ENCODE results near the gene COX7A2.
A peak's percentile ranks its signal among the peaks of the same experiment; 100 is the strongest.

COX7A2 gene

GRCh38 chr6:75262716-75263400, 19.3 kb upstream of the COX7A2 start:
- no peak overlapping the region for H3K18ac ChIP-seq (ENCODE audit: low read depth in 1 of 2, low read length in 2 of 2)
- H4K8ac ChIP-seq (ENCODE audit: low read length): no peak overlapping the region
- no peak overlapping the region for H2BK15ac ChIP-seq (ENCODE audit: low read depth, poor library complexity, severe bottlenecking)
- H2BK5ac ChIP-seq (ENCODE audit: low read depth, low read length, poor library complexity, severe bottlenecking): no peak overlapping the region
- H3K27me3 ChIP-seq (ENCODE audit: control insufficient read depth in 1 of 2, insufficient read depth in 1 of 2, low read length in 2 of 2): no peaks in the 10 kb centered on the region
- no peak overlapping the region for H2BK12ac ChIP-seq (ENCODE audit: low read length in 2 of 2)
- 97% methylated on average over 3 of the region's 4 CpGs for WGBS
- H2AFZ ChIP-seq (ENCODE audit: low read depth, low read length): no peak overlapping the region
- H3K23ac ChIP-seq (ENCODE audit: low read length in 2 of 2): no peak overlapping the region
- H3K79me1 ChIP-seq (replicated peaks; ENCODE audit: low read length, poor library complexity, severe bottlenecking): peaks cover 4% of the 10 kb centered on the region
- H2BK120ac ChIP-seq (ENCODE audit: low read depth, low read length): no peak overlapping the region
- no peak overlapping the region for H3K4me3 ChIP-seq (ENCODE audit: insufficient read depth in 1 of 2, low read depth in 1 of 2, low read length in 2 of 2)
- H2AK5ac ChIP-seq (ENCODE audit: low read length, severe bottlenecking): no peak overlapping the region
- no peaks in the 10 kb centered on the region for H3K4me1 ChIP-seq (ENCODE audit: control insufficient read depth, insufficient read depth, low read depth, low read length)
- no peak overlapping the region for H3K14ac ChIP-seq (ENCODE audit: low read length in 2 of 2)
- no peaks in the 10 kb centered on the region for H3K9me3 ChIP-seq (ENCODE audit: control insufficient read depth, low read length)
- peak overlapping the region; percentile 47 for H3K9ac ChIP-seq (ENCODE audit: low read length)
- no peak overlapping the region for H3K27ac ChIP-seq (ENCODE audit: low read length, poor library complexity, severe bottlenecking)
- no peak overlapping the region for H3K4me2 ChIP-seq (ENCODE audit: low read length, poor library complexity, severe bottlenecking)
- no peak overlapping the region for H4K91ac ChIP-seq (ENCODE audit: low read length)
- DNase-seq: no peak
- H3K4ac ChIP-seq (ENCODE audit: low read depth in 1 of 2, low read length in 2 of 2): no peak overlapping the region
- peaks cover 16 to 70% of the 10 kb centered on the region in 2 experiments for H3K36me3 ChIP-seq (ENCODE audit: control insufficient read depth in 1 of 2, insufficient read depth in 2 of 2, low read depth in 1 of 2, low read length in 2 of 2)

- Histone ChIP-seq H4K91ac (ENCODE audit: low read length) (no peak overlapping the region), H4K8ac (ENCODE audit: low read length) (no peak overlapping the region), H2AFZ (ENCODE audit: low read depth, low read length) (no peak overlapping the region), H3K23ac (ENCODE audit: low read length in 2 of 2) (no peak overlapping the region), H3K36me3 (ENCODE audit: control insufficient read depth in 1 of 2, insufficient read depth in 2 of 2, low read depth in 1 of 2, low read length in 2 of 2) (peaks cover 16 to 86% of the 10 kb centered on the region in 2 experiments), H3K4me3 (ENCODE audit: insufficient read depth in 1 of 2, low read depth in 1 of 2, low read length in 2 of 2) (no peak overlapping the region), H3K4me1 (ENCODE audit: control insufficient read depth, insufficient read depth, low read depth, low read length) (no peaks in the 10 kb centered on the region), H3K14ac (ENCODE audit: low read length in 2 of 2) (no peak overlapping the region), H3K9me3 (ENCODE audit: control insufficient read depth, low read length) (no peaks in the 10 kb centered on the region), H3K4me2 (ENCODE audit: low read length, poor library complexity, severe bottlenecking) (no peak overlapping the region), H3K9ac (ENCODE audit: low read length) (no peak overlapping the region), H2BK5ac (ENCODE audit: low read depth, low read length, poor library complexity, severe bottlenecking) (no peak overlapping the region), H2BK120ac (ENCODE audit: low read depth, low read length) (no peak overlapping the region), H3K79me1 (replicated peaks; ENCODE audit: low read length, poor library complexity, severe bottlenecking) (peaks cover 12% of the 10 kb centered on the region), H2AK5ac (ENCODE audit: low read length, severe bottlenecking) (no peak overlapping the region), H3K4ac (ENCODE audit: low read depth in 1 of 2, low read length in 2 of 2) (no peak overlapping the region), H2BK15ac (ENCODE audit: low read depth, poor library complexity, severe bottlenecking) (no peak overlapping the region), H3K18ac (ENCODE audit: low read depth in 1 of 2, low read length in 2 of 2) (no peak overlapping the region), H2BK12ac (ENCODE audit: low read length in 2 of 2) (no peak overlapping the region), H3K27ac (ENCODE audit: low read length, poor library complexity, severe bottlenecking) (no peak overlapping the region), H3K27me3 (ENCODE audit: control insufficient read depth in 1 of 2, insufficient read depth in 1 of 2, low read length in 2 of 2) (no peaks in the 10 kb centered on the region)
- no CpG with 5 or more reads among the region's 1 CpG for WGBS
- no peak for DNase-seq
Measured at GRCh38 chr6:75261299-75261698, 17.7 kb upstream of the COX7A2 start.

GRCh38 chr6:75257343-75258087, 13.9 kb upstream of the COX7A2 start:
- Histone ChIP-seq H2AK5ac (ENCODE audit: low read length, severe bottlenecking) (no peak overlapping the region), H2AFZ (ENCODE audit: low read depth, low read length) (no peak overlapping the region), H2BK12ac (ENCODE audit: low read length in 2 of 2) (no peak overlapping the region), H3K36me3 (ENCODE audit: control insufficient read depth in 1 of 2, insufficient read depth in 2 of 2, low read depth in 1 of 2, low read length in 2 of 2) (peaks cover 10 to 94% of the 10 kb centered on the region in 2 experiments), H2BK120ac (ENCODE audit: low read depth, low read length) (no peak overlapping the region), H3K23ac (ENCODE audit: low read length in 2 of 2) (no peak overlapping the region), H3K79me1 (replicated peaks; ENCODE audit: low read length, poor library complexity, severe bottlenecking) (peaks cover 18% of the 10 kb centered on the region), H3K27me3 (ENCODE audit: control insufficient read depth in 1 of 2, insufficient read depth in 1 of 2, low read length in 2 of 2) (no peaks in the 10 kb centered on the region), H3K9me3 (ENCODE audit: control insufficient read depth, low read length) (no peaks in the 10 kb centered on the region), H2BK15ac (ENCODE audit: low read depth, poor library complexity, severe bottlenecking) (no peak overlapping the region), H3K9ac (ENCODE audit: low read length) (no peak overlapping the region), H3K4ac (ENCODE audit: low read depth in 1 of 2, low read length in 2 of 2) (no peak overlapping the region), H3K14ac (ENCODE audit: low read length in 2 of 2) (no peak overlapping the region), H3K4me2 (ENCODE audit: low read length, poor library complexity, severe bottlenecking) (no peak overlapping the region), H4K8ac (ENCODE audit: low read length) (no peak overlapping the region), H3K4me3 (ENCODE audit: insufficient read depth in 1 of 2, low read depth in 1 of 2, low read length in 2 of 2) (no peak overlapping the region), H4K91ac (ENCODE audit: low read length) (no peak overlapping the region), H3K4me1 (ENCODE audit: control insufficient read depth, insufficient read depth, low read depth, low read length) (no peaks in the 10 kb centered on the region), H3K18ac (ENCODE audit: low read depth in 1 of 2, low read length in 2 of 2) (no peak overlapping the region), H3K27ac (ENCODE audit: low read length, poor library complexity, severe bottlenecking) (no peak overlapping the region), H2BK5ac (ENCODE audit: low read depth, low read length, poor library complexity, severe bottlenecking) (no peak overlapping the region)
- DNase-seq: no peak
- WGBS: 100% methylated on average over 1 of the region's 1 CpG

GRCh38 chr6:75250552-75250951, 7.0 kb upstream of the COX7A2 start:
- H3K14ac ChIP-seq (ENCODE audit: low read length in 2 of 2): no peak overlapping the region
- H2BK120ac ChIP-seq (ENCODE audit: low read depth, low read length): no peak overlapping the region
- no peak overlapping the region for H3K4me3 ChIP-seq (ENCODE audit: insufficient read depth in 1 of 2, low read depth in 1 of 2, low read length in 2 of 2)
- no peak overlapping the region for H3K27ac ChIP-seq (ENCODE audit: low read length, poor library complexity, severe bottlenecking)
- no peak overlapping the region for H3K4ac ChIP-seq (ENCODE audit: low read depth in 1 of 2, low read length in 2 of 2)
- H4K91ac ChIP-seq (ENCODE audit: low read length): no peak overlapping the region
- H2BK15ac ChIP-seq (ENCODE audit: low read depth, poor library complexity, severe bottlenecking): no peak overlapping the region
- no peak overlapping the region for H2BK12ac ChIP-seq (ENCODE audit: low read length in 2 of 2)
- no peaks in the 10 kb centered on the region for H3K4me1 ChIP-seq (ENCODE audit: control insufficient read depth, insufficient read depth, low read depth, low read length)
- no peaks in the 10 kb centered on the region for H3K27me3 ChIP-seq (ENCODE audit: control insufficient read depth in 1 of 2, insufficient read depth in 1 of 2, low read length in 2 of 2)
- H2AK5ac ChIP-seq (ENCODE audit: low read length, severe bottlenecking): no peak overlapping the region
- no peak overlapping the region for H3K9ac ChIP-seq (ENCODE audit: low read length)
- no peaks in the 10 kb centered on the region for H3K9me3 ChIP-seq (ENCODE audit: control insufficient read depth, low read length)
- no peak overlapping the region for H3K18ac ChIP-seq (ENCODE audit: low read depth in 1 of 2, low read length in 2 of 2)
- peaks cover 9% of the 10 kb centered on the region for H3K79me1 ChIP-seq (replicated peaks; ENCODE audit: low read length, poor library complexity, severe bottlenecking)
- WGBS: 100% methylated on average over 1 of the region's 2 CpGs
- no peak for DNase-seq
- no peak overlapping the region for H3K4me2 ChIP-seq (ENCODE audit: low read length, poor library complexity, severe bottlenecking)
- H3K23ac ChIP-seq (ENCODE audit: low read length in 2 of 2): no peak overlapping the region
- no peak overlapping the region for H4K8ac ChIP-seq (ENCODE audit: low read length)
- H3K36me3 ChIP-seq (ENCODE audit: control insufficient read depth in 1 of 2, insufficient read depth in 2 of 2, low read depth in 1 of 2, low read length in 2 of 2): peaks cover 0 to 37% of the 10 kb centered on the region in 2 experiments
- H2AFZ ChIP-seq (ENCODE audit: low read depth, low read length): no peak overlapping the region
- no peak overlapping the region for H2BK5ac ChIP-seq (ENCODE audit: low read depth, low read length, poor library complexity, severe bottlenecking)

Data from mesenchymal stem cell (in vitro differentiated cells and primary cell).